Coronary artery (tissue), 2 donors: Measurements from ENCODE around the gene CD244.

Experiments
- DNase-seq: peaks from one replicate; pipeline ENCODE4 v3.0.0-alpha.2; 2017; ENCODE audit warnings: low spot score
- H3K27ac ChIP-seq, 2 donors: fragments of 200-600 bp; sonication (generic); one replicate each; pipeline ENCODE4 v1.5.1; 2016 to 2019
- H3K4me3 ChIP-seq: fragments of 200-600 bp; sonication (generic); 2 replicates; pipeline ENCODE4 v1.5.1; 2016; ENCODE audit warnings: mild to moderate bottlenecking, moderate library complexity
- CTCF ChIP-seq: fragments of 200-600 bp; sonication (generic); IDR thresholded peaks from one replicate; pipeline ENCODE4 v1.5.1; 2019; ENCODE audit warnings: antibody characterized with exemption

CD244 gene

GRCh38 chr1:160811147-160811546, 51.5 kb downstream of the CD244 start:
- H3K4me3 ChIP-seq = no peak overlapping the region
- no peak for DNase-seq
- TF ChIP-seq CTCF = no peak

GRCh38 chr1:160810486-160810885, 52.2 kb downstream of the CD244 start:
- no peak overlapping the region for H3K27ac ChIP-seq
- TF ChIP-seq CTCF = no peak
- no peak overlapping the region for H3K4me3 ChIP-seq
- no peak for DNase-seq

More at GRCh38 chr1:160811147-160811546, 51.5 kb downstream of the CD244 start:
- H3K27ac ChIP-seq = no peak overlapping the region

GRCh38 chr1:160808289-160808688, 54.4 kb downstream of the CD244 start:
- peak; percentile 16 for DNase-seq
- H3K4me3 ChIP-seq = no peak overlapping the region
- no peak overlapping the region for H3K27ac ChIP-seq
- no peak for TF ChIP-seq CTCF

GRCh38 chr1:160807738-160808137, 54.9 kb downstream of the CD244 start:
- no peak for TF ChIP-seq CTCF
- peak; percentile 57 for DNase-seq
- Histone ChIP-seq H3K27ac (no peak overlapping the region), H3K4me3 (no peak overlapping the region)

GRCh38 chr1:160807247-160807646, 55.4 kb downstream of the CD244 start:
- no peak overlapping the region for H3K27ac ChIP-seq
- DNase-seq = no peak
- no peak for TF ChIP-seq CTCF
- H3K4me3 ChIP-seq = no peak overlapping the region

- TF ChIP-seq CTCF = no peak
- no peak for DNase-seq
- no peak overlapping the region for H3K4me3 ChIP-seq
- no peak overlapping the region for H3K27ac ChIP-seq
Observed at GRCh38 chr1:160806784-160807183, 55.9 kb downstream of the CD244 start.

GRCh38 chr1:160806109-160806665, 56.5 kb downstream of the CD244 start:
- Histone ChIP-seq H3K27ac (no peak overlapping the region), H3K4me3 (no peak overlapping the region)
- TF ChIP-seq CTCF = no peak
- no peak for DNase-seq
